Measurements from ENCODE around the gene HIVEP3.

The HIVEP3 gene

DNA sequence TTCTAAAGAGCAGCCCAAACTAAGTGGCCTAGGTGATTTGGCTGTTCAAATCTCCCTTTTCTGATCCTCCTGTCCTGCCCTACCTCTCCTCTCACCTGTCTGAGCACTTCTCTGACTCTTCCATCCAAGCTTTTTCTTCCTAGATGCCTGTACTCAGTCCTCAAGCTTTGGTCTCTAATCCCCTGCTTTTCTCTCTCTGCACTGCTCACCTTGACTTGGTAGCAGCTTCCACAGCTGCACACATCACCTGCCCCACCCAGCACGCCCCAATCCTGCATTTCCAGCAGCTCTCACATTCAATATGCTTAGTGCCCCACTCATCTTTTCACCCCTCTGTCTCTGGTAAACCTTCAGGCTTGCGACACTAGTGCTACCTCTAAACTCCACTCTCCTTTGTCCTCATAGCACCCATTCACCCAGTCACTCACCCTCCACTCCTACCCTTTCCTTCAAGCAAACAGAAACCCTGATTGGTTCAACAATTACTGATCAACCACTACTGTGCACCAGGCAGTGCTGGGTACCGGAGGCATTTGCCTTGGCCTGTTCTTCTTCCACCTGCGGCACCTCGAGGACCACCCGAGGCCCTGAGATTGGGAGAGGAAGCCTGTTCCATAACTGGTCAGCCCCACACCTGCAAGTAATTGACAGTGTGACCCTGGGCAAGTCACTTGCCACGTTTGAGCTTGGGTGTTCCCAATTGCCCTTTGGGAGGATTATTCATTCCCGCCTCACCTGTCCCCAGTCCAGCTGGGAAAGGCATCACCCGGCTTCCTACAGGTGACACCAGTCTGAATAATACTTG, 298.2 kb downstream of the HIVEP3 start:
- no peak for DNase-seq

GRCh38 chr1:41619511-41620364, 299.0 kb downstream of the HIVEP3 start:
- peak; percentile 38 for DNase-seq

DNA sequence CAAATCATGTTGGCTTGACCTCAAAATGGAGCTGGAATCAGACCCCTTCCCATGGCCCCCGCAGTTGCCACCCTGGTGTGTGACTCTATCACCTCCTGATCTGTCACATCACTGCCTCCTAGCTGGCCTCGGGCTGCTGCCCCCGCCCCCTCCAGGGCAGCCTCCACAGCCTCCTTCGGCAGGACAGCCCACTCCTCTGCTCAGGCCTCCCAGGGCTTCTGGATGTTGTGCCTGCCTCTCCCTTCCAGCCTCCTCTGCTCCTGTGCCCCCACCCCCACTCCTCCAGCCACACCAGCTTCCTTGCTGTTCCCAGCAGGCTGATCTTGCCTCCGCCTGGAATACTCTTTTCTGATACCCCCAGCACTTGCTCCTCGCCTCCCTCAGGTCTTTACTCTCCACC, 299.9 kb downstream of the HIVEP3 start:
- no peak for DNase-seq

- DNase-seq = no peak
Measured at GRCh38 chr1:41618066-41618825, 300.5 kb downstream of the HIVEP3 start.

GRCh38 chr1:41617336-41617735, 301.4 kb downstream of the HIVEP3 start:
- DNase-seq = no peak

GRCh38 chr1:41616563-41616962, 302.2 kb downstream of the HIVEP3 start:
- DNase-seq = no peak

GRCh38 chr1:41615981-41616380, 302.7 kb downstream of the HIVEP3 start:
- no peak for DNase-seq

GRCh38 chr1:41615316-41615715, 303.4 kb downstream of the HIVEP3 start:
- no peak for DNase-seq

DNA sequence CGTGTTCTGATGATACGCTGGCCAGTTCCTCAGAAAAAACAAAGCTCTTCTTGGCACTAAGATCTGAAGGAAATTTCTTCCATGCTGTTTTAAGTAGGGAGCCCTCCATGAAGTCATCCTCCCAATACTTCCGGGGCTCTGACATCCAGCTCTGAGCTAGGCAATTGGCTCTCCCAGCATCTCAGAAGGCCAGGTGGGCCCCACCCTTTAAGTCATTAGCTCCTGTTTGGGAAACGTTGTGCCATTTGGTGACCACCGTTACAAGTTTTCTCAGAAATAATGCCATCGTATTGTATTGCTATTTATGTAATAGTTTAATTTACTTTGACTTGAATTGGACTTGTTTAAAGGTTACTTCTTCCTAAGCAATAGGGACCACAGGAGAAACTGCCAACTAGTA, 303.9 kb downstream of the HIVEP3 start:
- no peak for DNase-seq

- no peak for DNase-seq
Measured at GRCh38 chr1:41613689-41614574, 304.8 kb downstream of the HIVEP3 start.

DNA sequence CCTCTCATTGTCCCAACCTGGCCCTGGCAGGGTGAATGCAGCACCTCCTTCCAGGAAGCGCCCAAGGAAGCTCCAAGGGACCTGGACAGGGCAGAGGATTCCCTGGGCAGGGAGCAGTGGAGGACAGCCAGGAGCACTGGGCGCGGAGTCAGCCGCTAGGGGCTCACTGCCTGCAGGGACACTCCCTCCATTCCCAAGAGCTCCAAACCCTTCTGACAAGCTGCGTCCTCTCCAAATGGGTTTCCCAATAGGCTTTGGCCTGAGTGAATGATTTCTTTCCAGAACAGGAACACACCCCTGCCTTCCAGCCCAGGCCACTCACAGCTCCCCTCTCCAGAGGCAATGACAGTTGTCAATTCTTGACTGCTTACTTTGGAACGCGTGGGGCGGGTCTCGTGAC, 305.8 kb downstream of the HIVEP3 start:
- no peak for DNase-seq

DNA sequence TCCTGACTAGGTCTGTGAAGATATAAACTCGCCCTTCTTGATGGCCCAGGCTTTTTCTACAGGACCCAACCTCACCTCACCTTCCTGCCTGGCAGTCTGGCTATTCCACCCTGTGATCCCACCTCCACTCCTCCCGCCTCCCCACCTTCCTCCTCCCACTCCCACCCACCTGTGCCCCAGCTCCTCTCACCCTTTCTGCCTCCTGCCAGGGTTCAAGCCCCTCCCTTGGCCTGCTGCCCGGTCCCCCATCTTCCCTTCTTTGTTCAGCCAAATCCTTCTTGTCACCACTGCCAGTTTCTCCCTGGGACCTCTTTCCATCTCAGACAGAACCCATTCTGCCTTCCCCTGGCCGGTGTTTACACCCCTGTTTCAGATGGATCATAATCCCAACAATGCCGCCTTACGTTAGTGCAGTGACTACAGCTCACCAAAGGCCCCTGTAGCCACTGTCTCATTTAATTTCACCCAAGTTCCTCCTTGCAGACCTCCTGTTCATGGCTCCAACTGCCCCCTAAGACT, 306.7 kb downstream of the HIVEP3 start:
- no peak for DNase-seq

GRCh38 chr1:41611068-41611931, 307.4 kb downstream of the HIVEP3 start:
- no peak for DNase-seq

- DNase-seq = no peak
Measured at GRCh38 chr1:41610361-41610760, 308.4 kb downstream of the HIVEP3 start.

DNA sequence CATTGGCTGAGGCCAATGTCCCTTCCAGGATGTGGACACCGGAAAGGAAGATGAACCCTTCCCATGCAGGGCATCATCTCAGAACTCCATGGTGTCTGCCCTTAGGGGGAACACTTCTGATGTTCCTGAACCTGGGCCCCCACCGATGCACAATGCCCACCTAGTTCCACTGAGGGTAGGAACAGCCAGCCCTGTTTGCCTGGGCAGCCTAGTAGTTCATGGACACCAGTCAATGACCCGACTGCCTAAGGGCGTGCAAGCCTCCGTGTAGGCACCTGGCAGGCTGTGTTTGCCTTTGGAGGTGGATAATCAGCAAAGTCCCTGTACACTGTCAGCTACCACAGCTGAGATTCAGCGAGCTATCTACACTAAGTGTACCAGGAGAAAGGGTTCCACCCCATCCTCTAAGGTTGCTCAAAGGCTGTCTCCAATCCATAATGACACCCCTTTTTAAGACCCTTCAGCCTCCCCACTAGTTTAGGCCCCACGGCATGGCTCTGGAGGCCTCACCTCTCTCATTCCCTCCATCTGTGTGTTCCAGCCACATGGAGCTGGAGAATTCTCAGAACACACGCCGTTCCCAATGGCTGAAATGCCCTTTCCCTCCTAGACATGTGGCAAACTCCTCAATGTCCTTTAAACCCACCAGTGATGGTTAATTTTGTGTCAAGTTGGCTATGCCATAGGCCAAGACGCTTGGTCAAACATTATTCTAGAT, 309.4 kb downstream of the HIVEP3 start:
- no peak for DNase-seq

- DNase-seq = peak; percentile 59
Measured at GRCh38 chr1:41608211-41608610, 310.5 kb downstream of the HIVEP3 start.

- DNase-seq = no peak
Measured at GRCh38 chr1:41607808-41608207, 310.9 kb downstream of the HIVEP3 start.

- no peak for DNase-seq
Measured at GRCh38 chr1:41599912-41600311, 318.8 kb downstream of the HIVEP3 start.

- no peak for DNase-seq
Measured at GRCh38 chr1:41598325-41598724, 320.4 kb downstream of the HIVEP3 start.

DNA sequence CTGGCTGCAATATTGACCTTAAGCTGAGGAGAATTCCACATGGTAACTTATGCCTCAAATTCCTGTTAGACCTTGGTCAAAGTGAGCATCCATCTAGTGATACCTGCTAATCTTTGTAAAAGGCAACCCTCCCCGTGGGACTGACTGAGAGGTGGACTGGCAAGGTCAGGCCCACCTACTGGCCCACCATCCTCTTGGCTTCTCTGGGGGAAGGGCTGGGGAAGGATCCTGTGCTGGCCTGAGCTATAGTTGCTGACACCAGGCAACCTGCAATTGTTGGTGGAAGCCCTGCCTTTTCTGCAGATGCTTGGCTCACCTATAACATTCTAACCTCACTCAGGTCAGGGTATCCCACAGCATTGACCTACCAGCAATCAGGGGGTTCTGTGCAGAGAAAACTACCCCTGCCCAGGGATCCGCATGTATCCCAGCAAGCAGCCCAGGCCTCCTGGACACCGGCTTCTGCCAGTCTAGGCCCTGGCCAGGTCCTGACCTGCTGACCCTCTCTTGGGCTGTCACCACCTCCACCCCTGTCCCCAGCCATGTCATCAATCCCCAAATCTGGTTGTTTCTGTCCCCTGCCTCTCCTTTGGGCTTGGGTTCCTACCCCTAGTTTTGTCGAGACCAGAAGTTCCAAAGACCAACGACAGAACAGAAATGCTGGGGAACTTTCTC, 326.1 kb downstream of the HIVEP3 start:
- DNase-seq = no peak
